HG03558 (cell line): ENCODE data around the gene TNRC6A.

Source experiments
- ATAC-seq: cut with Tn5 transposase; IDR thresholded peaks from one replicate; pipeline ENCODE4 v1.9.1; 2021; ENCODE audit warnings: moderate number of reproducible peaks; ENCODE audit not compliant: unreplicated experiment; ENCODE audit errors: extremely low read depth

The TNRC6A gene

GRCh38 chr16:24861461-24861860, 132.0 kb downstream of the TNRC6A start:
- no peak for ATAC-seq

- no peak for ATAC-seq
Observed at GRCh38 chr16:24863582-24864437, 134.4 kb downstream of the TNRC6A start.

- no peak for ATAC-seq
Observed at GRCh38 chr16:24869033-24869432, 139.6 kb downstream of the TNRC6A start.

GRCh38 chr16:24871891-24872290, 142.4 kb downstream of the TNRC6A start:
- ATAC-seq: no peak

GRCh38 chr16:24873028-24873427, 143.6 kb downstream of the TNRC6A start:
- ATAC-seq: no peak

GRCh38 chr16:24875466-24875865, 146.0 kb downstream of the TNRC6A start:
- ATAC-seq: no peak
